ENCODE results near the gene ABCA3.

- no peak for TF ChIP-seq POLR2A (IDR thresholded peaks at IDR 0.05)
- TF ChIP-seq CTCF (IDR thresholded peaks at IDR 0.05), result no peak
Observed at GRCh38 chr16:2364638-2365210, 24.2 kb upstream of the ABCA3 start.
